NCI-H2029 (cell line): ENCODE data around the gene SH3PXD2A.
A peak's percentile ranks its signal among the peaks of the same experiment; 100 is the strongest.
"Not testable (repeated sequence)": the region's sequence is repeated elsewhere in the genome, so short reads cannot be mapped to it uniquely, and the experiment has no call there.

Source experiments
- DNase-seq: peaks from one replicate; lab custom pipeline; 2025; lab: John Stamatoyannopoulos, UW

SH3PXD2A gene

GRCh38 chr10:103665162-103665889 lies 190.1 kb downstream of the SH3PXD2A start:
- DNase-seq = no peak

- DNase-seq = no peak
These were observed 191.6 kb downstream of the SH3PXD2A start for GRCh38 chr10:103663802-103664201.

GRCh38 chr10:103663236-103663635 lies 192.1 kb downstream of the SH3PXD2A start:
- DNase-seq = no peak

GRCh38 chr10:103662704-103663103 lies 192.7 kb downstream of the SH3PXD2A start:
- not testable (repeated sequence) for DNase-seq

GRCh38 chr10:103661198-103661950 lies 194.0 kb downstream of the SH3PXD2A start:
- DNase-seq = peak; percentile 62

- no peak for DNase-seq
These were observed 194.8 kb downstream of the SH3PXD2A start for GRCh38 chr10:103660364-103661197.

- DNase-seq = peak; percentile 72
These were observed 195.6 kb downstream of the SH3PXD2A start for GRCh38 chr10:103659674-103660363.

GRCh38 chr10:103658049-103658577 lies 197.3 kb downstream of the SH3PXD2A start:
- DNase-seq = no peak

GRCh38 chr10:103657061-103657591 lies 198.2 kb downstream of the SH3PXD2A start:
- DNase-seq = no peak

- no peak for DNase-seq
These were observed 200.5 kb downstream of the SH3PXD2A start for GRCh38 chr10:103654925-103655324.

- peak; percentile 78 for DNase-seq
These were observed 201.8 kb downstream of the SH3PXD2A start for GRCh38 chr10:103653581-103654037.

- peak; percentile 14 for DNase-seq
These were observed 202.6 kb downstream of the SH3PXD2A start for GRCh38 chr10:103652599-103653281.

- no peak for DNase-seq
These were observed 203.4 kb downstream of the SH3PXD2A start for GRCh38 chr10:103651783-103652476.

- no peak for DNase-seq
These were observed 204.0 kb downstream of the SH3PXD2A start for GRCh38 chr10:103651333-103651732.

GRCh38 chr10:103649654-103650423 lies 205.5 kb downstream of the SH3PXD2A start:
- peak; percentile 36 for DNase-seq

- no peak for DNase-seq
These were observed 206.5 kb downstream of the SH3PXD2A start for GRCh38 chr10:103648636-103649532.

- DNase-seq = no peak
These were observed 207.1 kb downstream of the SH3PXD2A start for GRCh38 chr10:103648251-103648635.

GRCh38 chr10:103646304-103646703 lies 209.1 kb downstream of the SH3PXD2A start:
- no peak for DNase-seq
